Measurements from ENCODE around the gene ADAMTS17. TPM values are rescaled to one million over a fixed set of nuclear protein-coding genes. Genes with fewer than 3 reads are reported as not detected.

Gene ADAMTS17
- total RNA-seq, 1 experiment from 2014 or later: 1.6 TPM

GRCh38 chr15:99954361-99955180, 387.2 kb downstream of the ADAMTS17 start:
- in situ Hi-C loops (cut with HindIII; ENCODE audit: low pct_unique_long_range_greater_than_20kb, low sequenced_read_pairs): no loop called here
- no peaks in the 10 kb centered on the region for H3K36me3 ChIP-seq (ENCODE audit: control insufficient read depth, insufficient read depth, low read length)
- intact Hi-C loops (cut with micrococcal nuclease; ENCODE audit: unreplicated experiment): no loop called here
- no peak for DNase-seq (ENCODE audit: low read depth, low spot score)
- H3K4me3 ChIP-seq (ENCODE audit: low read depth in 2 of 2, low read length in 2 of 2): no peak overlapping the region
- POLR2A ChIA-PET: no interaction called here
- H3K4me1 ChIP-seq (ENCODE audit: control insufficient read depth, insufficient read depth, low read length): no peaks in the 10 kb centered on the region; the same call in 1 of the 2 replicates
- BruUV-seq (replicated peaks): no TSS peak
- no peaks in the 10 kb centered on the region for H3K9me3 ChIP-seq (ENCODE audit: control insufficient read depth, insufficient read depth, low read depth, low read length)
- no peak overlapping the region for H3K27ac ChIP-seq (ENCODE audit: low read length)
- ATAC-seq: no peak
- CTCF ChIA-PET: interaction anchor here (0.6 kb wide), 1 partner anchor 15 kb away, joined by 3 read pairs; no protein-coding TSS in a partner anchor
- TF ChIP-seq REST (IDR thresholded peaks at IDR 0.05; ENCODE audit: insufficient read depth in 1 of 2, low read depth in 2 of 2, low read length in 1 of 2) (no peak), TCF7L2 (IDR thresholded peaks at IDR 0.05; ENCODE audit: low read depth, low read length) (no peak), POLR2AphosphoS5 (IDR thresholded peaks at IDR 0.05; ENCODE audit: low read depth, low read length) (no peak), CTCF (IDR thresholded peaks at IDR 0.05) (no peak), SIN3A (IDR thresholded peaks at IDR 0.05; ENCODE audit: borderline replicate concordance, insufficient read depth, low read depth, low read length) (no peak)
- no peaks in the 10 kb centered on the region; the same call in 1 of the 2 replicates for H3K27me3 ChIP-seq (ENCODE audit: control insufficient read depth, insufficient read depth, low read length)

GRCh38 chr15:99953886-99954285, 387.9 kb downstream of the ADAMTS17 start:
- Histone ChIP-seq H3K4me3 (ENCODE audit: low read depth in 2 of 2, low read length in 2 of 2) (no peak overlapping the region), H3K27me3 (ENCODE audit: control insufficient read depth, insufficient read depth, low read length) (no peaks in the 10 kb centered on the region), H3K27ac (ENCODE audit: low read length) (no peak overlapping the region), H3K36me3 (ENCODE audit: control insufficient read depth, insufficient read depth, low read length) (no peaks in the 10 kb centered on the region), H3K9me3 (ENCODE audit: control insufficient read depth, insufficient read depth, low read depth, low read length) (no peaks in the 10 kb centered on the region), H3K4me1 (ENCODE audit: control insufficient read depth, insufficient read depth, low read length) (no peaks in the 10 kb centered on the region; the same call in 1 of the 2 replicates)
- CTCF ChIA-PET: no interaction called here
- TF ChIP-seq REST (IDR thresholded peaks at IDR 0.05; ENCODE audit: insufficient read depth in 1 of 2, low read depth in 2 of 2, low read length in 1 of 2) (no peak), CTCF (IDR thresholded peaks at IDR 0.05) (no peak), SIN3A (IDR thresholded peaks at IDR 0.05; ENCODE audit: borderline replicate concordance, insufficient read depth, low read depth, low read length) (no peak), TCF7L2 (IDR thresholded peaks at IDR 0.05; ENCODE audit: low read depth, low read length) (no peak), POLR2AphosphoS5 (IDR thresholded peaks at IDR 0.05; ENCODE audit: low read depth, low read length) (no peak)
- intact Hi-C loops (cut with micrococcal nuclease; ENCODE audit: unreplicated experiment): no loop called here
- DNase-seq (ENCODE audit: low read depth, low spot score) (no peak), ATAC-seq (no peak)
- BruUV-seq (replicated peaks): no TSS peak
- in situ Hi-C loops (cut with HindIII; ENCODE audit: low pct_unique_long_range_greater_than_20kb, low sequenced_read_pairs): no loop called here
- POLR2A ChIA-PET: no interaction called here
